ENCODE results near the gene SLC9A1. TPM values are rescaled to one million over a fixed set of nuclear protein-coding genes. Genes with fewer than 3 reads are reported as not detected.

SLC9A1 gene
- total RNA-seq, 4 donors from 2014 or later: 18.1 to 28.1 (median 25.2) TPM

- DNase-seq (ENCODE audit: low spot score in 2 of 2): no peak
- H3K36me3 ChIP-seq: no peaks in the 10 kb centered on the region
- peaks cover 19% of the 10 kb centered on the region for H3K4me1 ChIP-seq
- WGBS: 84% methylated on average over 8 of the region's 8 CpGs
- no peak overlapping the region for H3K4me3 ChIP-seq
- H3K9me3 ChIP-seq: no peaks in the 10 kb centered on the region
- H3K27ac ChIP-seq: no peak overlapping the region
- no peaks in the 10 kb centered on the region for H3K27me3 ChIP-seq
- TF ChIP-seq POLR2AphosphoS5 (IDR thresholded peaks at IDR 0.05) (no peak), EP300 (IDR thresholded peaks at IDR 0.05) (no peak), POLR2A (IDR thresholded peaks at IDR 0.05) (no peak), CTCF (IDR thresholded peaks at IDR 0.05) (no peak)
Observed at GRCh38 chr1:27060891-27061290, 94.0 kb downstream of the SLC9A1 start.

DNA sequence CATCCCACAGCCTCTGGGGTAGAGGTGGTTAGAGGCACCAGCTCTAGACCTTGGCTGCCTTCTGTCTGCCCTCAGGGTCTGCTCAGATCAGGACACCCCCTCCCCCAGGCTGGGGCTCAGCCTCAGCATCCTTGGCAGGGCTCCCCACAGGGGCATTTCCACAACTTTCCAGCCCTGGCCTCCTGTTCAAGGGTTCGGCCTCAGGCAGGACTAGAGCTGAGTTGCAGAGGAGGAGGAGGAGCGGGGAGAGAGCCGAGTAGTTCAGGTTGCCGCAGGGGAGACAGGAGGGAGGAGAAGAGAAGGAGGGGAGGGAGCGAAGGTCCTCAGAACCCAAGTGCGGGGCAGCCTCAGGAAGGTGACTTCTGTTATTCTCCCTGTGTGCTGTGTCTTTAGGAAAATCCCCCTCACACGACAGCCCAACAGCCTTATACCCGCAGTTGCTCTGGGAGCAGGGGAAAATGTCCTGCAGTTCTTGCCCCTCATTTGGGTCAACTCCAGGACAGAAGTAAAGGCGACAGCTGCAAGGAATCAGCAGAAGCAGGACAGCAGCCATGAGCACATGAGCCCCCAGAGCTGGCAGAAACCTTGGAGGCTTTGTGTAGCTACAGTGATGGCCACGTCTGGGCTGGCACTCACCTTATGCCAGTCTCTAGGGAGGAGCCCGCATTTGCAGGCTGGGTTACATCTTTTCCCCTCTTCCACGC, 95.8 kb downstream of the SLC9A1 start:
- 61% methylated on average over 12 of the region's 12 CpGs for WGBS
- Histone ChIP-seq H3K27ac (peak overlapping the region; percentile 54), H3K9me3 (no peaks in the 10 kb centered on the region), H3K4me3 (no peak overlapping the region), H3K4me1 (peaks cover 19% of the 10 kb centered on the region), H3K36me3 (no peaks in the 10 kb centered on the region), H3K27me3 (no peaks in the 10 kb centered on the region)
- DNase-seq (ENCODE audit: low spot score in 2 of 2): no peak
- TF ChIP-seq EP300 (IDR thresholded peaks at IDR 0.05) (no peak), POLR2A (IDR thresholded peaks at IDR 0.05) (no peak), CTCF (IDR thresholded peaks at IDR 0.05) (no peak), POLR2AphosphoS5 (IDR thresholded peaks at IDR 0.05) (no peak)

DNA sequence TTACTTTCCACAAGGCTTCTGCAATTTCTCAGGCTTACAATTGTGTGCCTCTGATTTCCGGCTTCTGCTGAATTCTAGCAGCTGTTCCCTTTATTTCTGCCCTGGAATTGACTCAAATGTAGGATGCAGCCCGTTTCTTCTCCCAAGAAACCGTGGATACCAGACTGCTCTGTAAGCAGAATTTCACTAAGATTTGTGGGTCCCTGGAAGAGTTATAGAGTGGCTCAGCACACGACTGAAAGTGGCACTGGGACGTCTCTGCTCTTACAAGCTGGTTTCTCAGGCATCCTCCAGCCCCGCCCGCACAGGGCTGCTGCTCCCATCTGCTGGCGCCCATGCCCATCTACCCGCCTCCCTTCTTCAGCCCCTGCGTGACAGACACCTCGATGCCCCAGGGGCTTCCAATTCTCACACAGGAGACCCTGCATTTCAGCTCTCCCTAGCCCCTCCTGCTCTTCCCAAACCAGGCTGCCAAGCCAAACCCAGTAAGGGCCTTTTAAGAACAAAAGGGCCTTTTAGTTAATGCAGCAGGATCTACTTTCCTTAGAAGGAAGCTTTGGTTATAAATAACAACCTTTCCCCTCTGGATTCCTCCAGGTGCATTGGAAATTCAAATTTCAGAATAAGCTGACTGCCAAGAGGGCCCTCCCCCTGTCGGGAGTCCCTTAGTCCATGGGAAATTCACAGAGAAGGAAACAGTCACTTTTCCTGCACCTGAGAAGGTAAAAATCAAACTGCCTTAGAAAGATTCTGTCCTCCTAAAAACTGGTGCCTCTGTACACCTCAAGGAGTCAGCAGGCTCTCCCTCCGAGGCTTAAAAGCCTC, 96.9 kb downstream of the SLC9A1 start:
- 28% methylated on average over 13 of the region's 13 CpGs for WGBS
- DNase-seq (ENCODE audit: low spot score in 2 of 2): no peak
- no peak for TF ChIP-seq POLR2A (IDR thresholded peaks at IDR 0.05)
- TF ChIP-seq EP300 (IDR thresholded peaks at IDR 0.05): no peak
- no peak for TF ChIP-seq POLR2AphosphoS5 (IDR thresholded peaks at IDR 0.05)
- TF ChIP-seq CTCF (IDR thresholded peaks at IDR 0.05): no peak
- H3K36me3 ChIP-seq: no peaks in the 10 kb centered on the region
- no peaks in the 10 kb centered on the region for H3K9me3 ChIP-seq
- H3K27ac ChIP-seq: peak overlapping the region; percentile 54
- H3K4me1 ChIP-seq: peaks cover 19% of the 10 kb centered on the region
- no peak overlapping the region for H3K4me3 ChIP-seq
- no peaks in the 10 kb centered on the region for H3K27me3 ChIP-seq

- Histone ChIP-seq H3K27me3 (no peaks in the 10 kb centered on the region), H3K9me3 (no peaks in the 10 kb centered on the region), H3K27ac (peak overlapping the region; percentile 54), H3K4me3 (no peak overlapping the region), H3K4me1 (peaks cover 19% of the 10 kb centered on the region), H3K36me3 (no peaks in the 10 kb centered on the region)
- WGBS: 68% methylated on average over 3 of the region's 3 CpGs
- no peak for TF ChIP-seq CTCF (IDR thresholded peaks at IDR 0.05)
- TF ChIP-seq POLR2AphosphoS5 (IDR thresholded peaks at IDR 0.05): no peak
- no peak for DNase-seq (ENCODE audit: low spot score in 2 of 2)
Observed at GRCh38 chr1:27057389-27057788, 97.5 kb downstream of the SLC9A1 start.
